GM18873 (cell line): Measurements from ENCODE around the gene TPCN2.

Source experiments
- ATAC-seq: cut with Tn5 transposase; IDR thresholded peaks from one replicate; pipeline ENCODE4 v1.9.1; 2021; ENCODE audit warnings: mild to moderate bottlenecking, moderate library complexity, moderate number of reproducible peaks; ENCODE audit not compliant: unreplicated experiment, low FRiP score

The TPCN2 gene

DNA sequence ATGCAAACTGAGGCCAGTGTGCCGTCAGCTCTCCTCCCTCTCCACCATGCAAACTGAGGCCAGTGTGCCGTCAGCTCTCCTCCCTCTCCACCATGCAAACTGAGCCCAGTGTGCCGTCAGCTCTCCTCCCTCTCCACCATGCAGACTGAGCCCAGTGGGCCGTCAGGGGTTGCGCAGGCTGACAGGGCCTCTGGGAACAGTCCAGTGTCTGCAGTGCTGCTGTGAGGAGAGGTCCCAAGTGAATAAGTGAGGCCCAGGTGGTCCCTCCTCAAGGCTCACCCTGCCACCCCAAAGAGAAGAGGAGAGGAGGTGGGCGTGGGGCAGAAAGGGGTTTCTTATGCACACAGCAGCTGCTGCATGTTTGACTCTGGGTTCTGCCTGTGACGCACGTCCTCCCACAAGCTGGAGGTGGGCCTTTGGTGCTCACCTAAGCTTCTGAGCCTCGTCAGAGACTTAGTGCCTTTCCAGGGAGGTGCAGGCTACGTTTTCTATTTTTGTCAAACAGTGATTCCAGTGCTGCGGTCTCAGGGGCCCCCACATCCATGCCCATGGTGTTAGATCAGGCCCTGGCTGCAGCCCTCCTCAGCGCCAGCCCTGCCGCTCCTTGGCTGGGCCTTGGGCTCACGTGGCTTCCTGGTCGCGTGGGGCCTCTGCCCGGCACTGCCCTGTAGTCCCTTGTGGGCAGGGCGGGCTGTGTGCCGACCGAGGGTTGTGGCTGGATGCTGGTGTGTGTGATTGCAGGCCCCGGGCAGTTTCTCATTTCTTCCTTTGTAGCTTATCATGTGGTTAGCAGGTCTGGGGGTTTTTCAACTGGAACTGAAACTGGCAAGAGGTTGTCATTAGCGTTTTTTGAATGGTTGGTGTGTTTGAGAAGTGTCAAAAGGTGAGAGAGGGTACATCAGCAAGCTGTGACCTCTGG lies 7.1 kb downstream of the TPCN2 start:
- peak; percentile 70 for ATAC-seq

- ATAC-seq, result no peak
These were observed 8.5 kb downstream of the TPCN2 start for GRCh38 chr11:69057236-69057635.

DNA sequence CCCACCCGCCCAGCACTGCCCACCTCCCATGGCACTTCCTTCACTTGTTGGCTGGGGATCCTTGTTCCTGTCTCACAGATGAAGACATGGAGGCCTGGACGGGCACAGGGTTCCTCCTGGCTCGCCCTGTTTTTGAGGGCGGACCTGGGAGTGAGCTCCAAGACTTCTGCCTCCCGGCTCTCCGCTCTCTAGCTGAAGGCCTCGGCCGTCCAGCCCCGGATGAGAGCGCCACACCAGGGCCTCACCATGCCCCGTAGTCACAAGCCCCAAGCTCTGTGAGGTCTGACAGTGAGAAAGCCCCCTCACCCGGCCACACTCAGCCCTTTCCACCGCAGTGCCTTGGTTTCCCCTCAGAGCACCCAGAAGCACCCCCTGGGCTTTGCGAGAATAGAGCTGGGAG lies 9.1 kb downstream of the TPCN2 start:
- ATAC-seq, result no peak

DNA sequence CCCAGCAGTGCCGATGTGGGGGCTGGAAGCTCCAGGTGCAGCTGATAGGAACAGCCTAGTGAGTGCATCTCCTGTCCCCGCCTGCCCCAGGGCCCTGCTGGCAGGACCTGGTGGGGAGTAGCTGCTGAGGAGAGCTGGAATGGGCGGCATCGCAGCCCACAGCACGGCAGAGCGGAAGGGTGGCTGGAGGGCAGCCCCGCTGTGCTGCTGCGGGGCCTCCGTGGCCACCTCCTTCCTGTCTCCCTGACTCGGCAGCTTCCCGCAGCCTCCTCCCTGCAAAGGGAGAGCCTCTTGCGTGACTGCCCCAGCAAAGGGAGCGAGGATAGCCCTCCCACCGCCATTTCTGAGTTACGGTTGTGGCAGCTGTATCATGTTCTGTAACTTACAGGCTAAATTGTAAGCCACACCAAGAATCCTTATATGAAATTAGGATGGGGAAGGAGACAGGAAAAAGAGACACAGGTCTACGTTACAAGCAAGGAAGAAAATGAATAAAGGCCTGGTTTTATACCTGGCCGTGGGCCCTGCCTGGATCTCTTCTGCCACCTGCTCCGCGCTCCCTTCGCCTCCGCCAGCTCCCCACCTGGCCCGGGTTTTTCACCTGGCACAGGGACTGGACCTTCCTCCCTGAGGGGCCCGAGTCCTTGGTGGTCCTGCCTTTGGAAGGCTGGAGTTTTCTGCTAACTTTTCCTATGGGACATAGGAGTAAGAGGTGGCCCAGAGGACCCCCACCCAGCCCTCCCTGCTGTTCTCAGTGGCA lies 10.0 kb downstream of the TPCN2 start:
- no peak for ATAC-seq

- no peak for ATAC-seq
These were observed 10.7 kb downstream of the TPCN2 start for GRCh38 chr11:69059429-69059828.

GRCh38 chr11:69059985-69060384 lies 11.3 kb downstream of the TPCN2 start:
- ATAC-seq, result no peak

GRCh38 chr11:69060806-69061712 lies 12.3 kb downstream of the TPCN2 start:
- ATAC-seq, result no peak

GRCh38 chr11:69061713-69062053 lies 13.0 kb downstream of the TPCN2 start:
- no peak for ATAC-seq

- no peak for ATAC-seq
These were observed 13.6 kb downstream of the TPCN2 start for GRCh38 chr11:69062169-69062855.

DNA sequence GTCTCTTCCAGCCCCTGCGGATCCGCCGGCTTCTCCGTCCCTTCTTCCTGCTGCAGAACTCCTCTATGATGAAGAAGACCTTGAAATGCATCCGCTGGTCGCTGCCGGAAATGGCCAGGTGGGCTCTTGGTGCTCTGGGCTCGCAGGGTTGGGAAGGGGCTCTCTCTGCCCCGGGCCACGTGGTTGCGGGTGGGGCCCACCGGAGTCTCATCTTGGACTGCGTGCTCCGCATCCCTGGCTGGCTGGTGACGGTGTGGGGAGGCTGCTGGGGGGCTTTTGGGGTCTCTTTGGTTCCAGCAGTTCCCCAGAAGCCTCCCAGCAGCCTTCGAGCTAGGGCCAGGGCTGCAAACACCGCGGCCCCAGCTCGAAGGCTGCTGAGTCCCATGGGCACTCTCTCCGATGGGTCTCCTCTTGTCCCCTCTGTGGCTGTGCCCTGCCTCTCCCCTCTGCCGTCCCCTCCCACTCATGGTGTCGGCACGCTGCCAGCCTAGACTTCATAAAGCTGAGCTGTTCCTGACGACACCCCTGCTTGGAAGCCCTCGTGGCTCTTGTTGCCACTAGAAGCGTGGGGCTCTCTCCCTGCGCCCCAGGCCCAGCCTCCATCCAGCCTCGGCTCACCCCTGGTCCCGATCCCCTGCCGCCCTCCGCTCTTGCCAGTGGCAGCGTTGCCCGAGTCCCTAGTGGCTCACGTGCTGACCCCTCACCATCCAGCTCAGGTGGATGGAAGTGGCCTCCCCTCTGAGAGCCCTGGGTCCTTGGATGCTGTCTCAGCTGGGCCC lies 14.3 kb downstream of the TPCN2 start:
- ATAC-seq, result no peak

DNA sequence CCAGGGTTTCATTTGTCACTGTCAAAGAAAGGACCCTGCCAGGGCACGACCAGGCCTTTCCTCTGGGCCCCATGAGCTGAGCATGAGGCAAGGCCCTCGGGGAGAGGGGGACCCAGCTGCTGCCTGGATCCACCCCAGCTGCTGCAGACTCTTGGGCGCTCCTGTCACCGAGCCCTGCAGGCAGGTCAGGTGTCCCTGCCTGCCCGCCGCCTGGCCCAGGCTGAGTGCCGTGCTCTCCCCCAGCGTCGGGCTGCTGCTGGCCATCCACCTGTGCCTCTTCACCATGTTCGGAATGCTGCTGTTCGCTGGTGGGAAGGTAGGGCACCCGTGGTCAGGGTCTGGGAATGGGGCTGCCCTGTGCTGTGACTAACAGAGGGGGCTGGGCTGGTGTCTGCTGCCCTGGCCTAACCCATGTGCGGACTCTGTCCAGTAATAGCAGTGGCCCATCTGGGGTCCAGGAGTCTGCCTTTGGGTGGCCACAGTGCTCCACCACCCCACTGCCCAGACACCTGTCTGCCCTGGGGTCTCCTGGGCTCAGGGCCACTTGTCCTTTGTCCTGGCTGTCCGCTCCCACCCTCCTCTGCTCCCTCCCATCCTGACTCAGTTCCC lies 15.0 kb downstream of the TPCN2 start:
- no peak for ATAC-seq

- ATAC-seq, result no peak
These were observed 15.7 kb downstream of the TPCN2 start for GRCh38 chr11:69064394-69064957.

- no peak for ATAC-seq
These were observed 16.5 kb downstream of the TPCN2 start for GRCh38 chr11:69065147-69065710.

GRCh38 chr11:69066122-69067112 lies 17.7 kb downstream of the TPCN2 start:
- no peak for ATAC-seq

DNA sequence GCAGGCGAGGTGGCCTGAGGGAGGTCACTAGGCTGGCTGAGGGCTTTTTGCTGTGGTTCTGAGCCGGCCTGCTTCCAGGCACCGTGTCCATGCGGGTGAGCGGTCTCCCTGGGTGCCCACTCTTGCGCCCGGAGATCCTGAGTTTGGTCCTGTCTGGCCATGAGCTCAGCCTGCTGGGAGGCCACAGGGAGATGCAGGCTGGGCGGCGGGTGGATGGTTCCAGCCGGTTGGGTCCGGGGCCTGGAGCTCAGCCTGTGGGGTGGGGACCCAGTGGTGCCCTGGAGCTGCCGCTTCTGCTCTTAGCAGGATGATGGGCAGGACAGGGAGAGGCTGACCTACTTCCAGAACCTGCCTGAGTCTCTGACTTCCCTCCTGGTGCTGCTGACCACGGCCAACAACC lies 18.5 kb downstream of the TPCN2 start:
- ATAC-seq, result no peak

GRCh38 chr11:69071086-69071800 lies 22.5 kb downstream of the TPCN2 start:
- no peak for ATAC-seq

DNA sequence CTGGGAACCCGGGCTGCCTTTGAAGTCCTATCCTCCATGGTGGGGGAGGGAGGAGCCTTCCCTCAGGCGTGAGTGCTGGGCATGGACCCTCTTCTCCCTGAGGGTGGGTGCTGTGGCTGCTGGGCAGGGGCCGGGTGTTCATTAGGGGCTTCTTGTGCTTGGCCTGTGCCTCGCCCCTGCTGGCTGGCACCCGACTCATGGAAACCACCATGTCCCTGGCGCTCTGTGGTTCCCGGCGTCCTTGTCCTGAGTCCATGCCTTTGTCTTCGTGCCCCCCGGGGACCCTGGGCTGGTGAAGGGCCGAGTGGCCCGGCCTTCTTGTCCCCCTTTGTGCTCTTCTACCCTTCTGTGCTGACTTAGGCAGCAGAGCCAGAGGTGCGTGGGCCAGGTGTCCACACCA lies 23.2 kb downstream of the TPCN2 start:
- no peak for ATAC-seq
